NT2/D1 (cell line): ENCODE data around the gene GRAMD4.

Source experiments
- DNase-seq: peaks from one replicate; pipeline ENCODE4 v3.0.0-alpha.2; 2011; ENCODE audit warnings: low read depth, low spot score
- H3K27me3 ChIP-seq: 2 replicates; pipeline ENCODE4 v1.6.0; 2011; ENCODE audit warnings: mild to moderate bottlenecking; ENCODE audit not compliant: insufficient read length, insufficient read depth
- H3K36me3 ChIP-seq: 2 replicates; pipeline ENCODE4 v1.6.1; 2011; ENCODE audit warnings: mild to moderate bottlenecking, low read length, mixed read lengths; ENCODE audit not compliant: insufficient read depth, insufficient read length
- H3K4me1 ChIP-seq: 2 replicates; pipeline ENCODE4 v1.5.1; 2011; ENCODE audit not compliant: insufficient read depth, insufficient read length
- H3K4me3 ChIP-seq: 2 replicates; pipeline ENCODE4 v1.5.1; 2011; ENCODE audit warnings: low read depth; ENCODE audit not compliant: insufficient read length
- H3K9ac ChIP-seq: 2 replicates; pipeline ENCODE4 v1.6.0; 2011; ENCODE audit warnings: low read depth; ENCODE audit not compliant: insufficient read length
- H3K9me3 ChIP-seq: 2 replicates; pipeline ENCODE4 v1.5.1; 2011; ENCODE audit warnings: mild to moderate bottlenecking, low read length; ENCODE audit not compliant: insufficient read depth
- SUZ12 ChIP-seq: IDR thresholded peaks from 2 replicates; pipeline ENCODE4 v1.6.1; 2011; ENCODE audit not compliant: insufficient read length, insufficient read depth; ENCODE audit errors: extremely low read depth
- YY1 ChIP-seq: IDR thresholded peaks from 2 replicates; pipeline ENCODE4 v1.6.1; 2011; ENCODE audit not compliant: insufficient read length, insufficient read depth
- ZNF274 ChIP-seq: IDR thresholded peaks from 2 replicates; pipeline ENCODE4 v1.6.1; 2011; ENCODE audit warnings: mild to moderate bottlenecking, low read depth, low read length

GRAMD4 gene

GRCh38 chr22:46682011-46682731 is 62.0 kb downstream of the GRAMD4 start:
- no peak for DNase-seq
- H3K4me1 ChIP-seq: no peaks in the 10 kb centered on the region
- no peak for TF ChIP-seq YY1
- no peak overlapping the region for H3K9ac ChIP-seq
- H3K9me3 ChIP-seq: no peaks in the 10 kb centered on the region
- H3K27me3 ChIP-seq: no peaks in the 10 kb centered on the region
- peaks cover 22% of the 10 kb centered on the region for H3K36me3 ChIP-seq
- H3K4me3 ChIP-seq: no peak overlapping the region

DNA sequence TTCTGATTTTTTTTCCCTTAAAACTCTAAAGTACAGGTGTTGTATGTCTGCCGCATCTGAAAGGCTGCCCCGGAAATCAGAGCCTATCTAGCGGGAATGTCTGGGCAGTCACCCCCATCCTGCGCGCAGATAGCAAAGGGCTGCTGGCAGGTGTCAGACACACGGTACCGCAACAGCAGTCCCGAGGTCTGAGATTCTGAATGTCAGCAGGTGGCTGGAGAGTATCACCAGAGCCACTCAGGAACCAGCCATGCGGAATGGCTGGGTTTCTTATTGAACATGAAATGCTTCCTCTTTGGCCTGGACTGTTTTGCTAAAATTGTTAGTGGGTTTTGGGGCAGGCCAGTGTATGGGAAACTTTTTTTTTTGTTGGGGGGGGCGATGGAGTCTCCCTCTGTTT is 64.5 kb downstream of the GRAMD4 start:
- Histone ChIP-seq H3K4me1 (no peaks in the 10 kb centered on the region), H3K9me3 (no peaks in the 10 kb centered on the region), H3K27me3 (no peaks in the 10 kb centered on the region), H3K9ac (no peak overlapping the region), H3K4me3 (no peak overlapping the region), H3K36me3 (peaks cover 36% of the 10 kb centered on the region)
- TF ChIP-seq ZNF274 (no peak), SUZ12 (no peak)
- no peak for DNase-seq

GRCh38 chr22:46686221-46687047 is 66.2 kb downstream of the GRAMD4 start:
- Histone ChIP-seq H3K27me3 (no peaks in the 10 kb centered on the region), H3K36me3 (peaks cover 43% of the 10 kb centered on the region), H3K4me1 (no peaks in the 10 kb centered on the region), H3K9ac (no peak overlapping the region), H3K4me3 (no peak overlapping the region), H3K9me3 (no peaks in the 10 kb centered on the region)
- TF ChIP-seq SUZ12 (no peak), ZNF274 (no peak), YY1 (no peak)
- no peak for DNase-seq

DNA sequence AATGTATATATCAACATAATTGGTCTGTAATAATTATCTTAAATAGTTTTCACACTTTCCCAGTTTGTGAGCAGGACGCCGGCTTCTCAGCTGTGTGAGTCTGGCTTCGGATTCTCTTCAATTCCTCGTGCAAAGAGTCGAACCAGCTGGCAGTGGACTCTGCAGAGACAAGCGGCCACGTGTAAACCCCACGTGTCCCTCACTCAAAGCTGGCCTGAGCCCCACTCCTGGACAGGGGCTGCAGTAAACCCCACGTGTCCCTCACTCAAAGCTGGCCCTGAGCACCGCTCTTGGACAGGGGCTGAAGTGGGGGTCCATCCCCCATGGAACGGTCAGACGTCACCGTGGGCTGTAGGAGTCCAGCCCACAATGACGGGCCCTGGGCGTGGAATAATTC is 66.9 kb downstream of the GRAMD4 start:
- no peak for TF ChIP-seq SUZ12
- TF ChIP-seq YY1: no peak
- TF ChIP-seq ZNF274: no peak
- Histone ChIP-seq H3K27me3 (no peaks in the 10 kb centered on the region), H3K4me3 (no peak overlapping the region), H3K4me1 (no peaks in the 10 kb centered on the region), H3K9ac (no peak overlapping the region), H3K9me3 (no peaks in the 10 kb centered on the region), H3K36me3 (peaks cover 49% of the 10 kb centered on the region)
- no peak for DNase-seq

DNA sequence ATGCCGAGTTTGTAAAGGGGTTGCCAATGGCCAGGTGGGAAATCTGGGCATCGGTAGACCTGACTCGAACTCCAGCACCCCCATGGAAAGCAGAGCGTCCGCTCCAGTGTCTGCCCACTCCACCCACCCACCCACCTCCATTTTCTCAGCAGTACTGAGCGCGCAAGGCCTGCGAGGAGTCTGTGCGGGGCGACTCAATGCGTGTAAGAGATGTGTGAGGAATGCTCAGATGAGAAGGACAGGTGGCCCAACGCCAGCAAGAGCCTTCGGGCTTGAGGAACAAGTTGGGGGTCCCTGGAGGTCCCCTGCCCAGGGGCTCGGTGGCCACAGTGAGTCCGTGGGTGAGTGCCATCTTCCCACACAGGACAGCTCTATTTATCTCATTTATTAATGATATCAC is 67.3 kb downstream of the GRAMD4 start:
- Histone ChIP-seq H3K36me3 (peaks cover 49% of the 10 kb centered on the region), H3K9me3 (no peaks in the 10 kb centered on the region), H3K9ac (no peak overlapping the region), H3K4me3 (no peak overlapping the region), H3K27me3 (no peaks in the 10 kb centered on the region), H3K4me1 (no peaks in the 10 kb centered on the region)
- no peak for DNase-seq
- TF ChIP-seq YY1 (no peak), SUZ12 (no peak), ZNF274 (no peak)

DNA sequence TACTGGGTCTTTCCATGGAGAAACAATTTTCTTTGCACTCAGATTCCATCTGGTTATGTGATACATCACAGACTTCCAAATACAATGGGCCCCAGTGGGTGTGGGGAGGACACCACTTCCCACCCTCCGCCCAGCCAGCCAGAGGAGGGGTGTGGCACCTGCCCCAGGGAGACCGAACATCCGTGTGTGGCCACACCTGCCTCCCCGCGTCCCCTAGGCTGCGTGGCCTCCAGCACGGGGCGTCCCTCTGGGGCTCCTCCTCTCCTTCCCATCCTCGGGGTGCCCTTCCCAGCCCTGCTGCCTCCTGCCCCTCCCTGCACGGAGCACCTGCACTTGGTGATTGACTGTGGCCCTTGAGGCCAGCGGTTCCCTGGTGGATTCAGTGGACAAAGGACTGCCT is 68.8 kb downstream of the GRAMD4 start:
- TF ChIP-seq SUZ12: no peak
- TF ChIP-seq YY1: no peak
- TF ChIP-seq ZNF274: no peak
- DNase-seq: no peak
- no peaks in the 10 kb centered on the region for H3K27me3 ChIP-seq
- H3K4me3 ChIP-seq: no peak overlapping the region
- no peak overlapping the region for H3K9ac ChIP-seq
- H3K36me3 ChIP-seq: peaks cover 60% of the 10 kb centered on the region
- no peaks in the 10 kb centered on the region for H3K4me1 ChIP-seq
- H3K9me3 ChIP-seq: no peaks in the 10 kb centered on the region

- Histone ChIP-seq H3K9ac (no peak overlapping the region), H3K36me3 (peaks cover 67% of the 10 kb centered on the region), H3K4me3 (no peak overlapping the region), H3K9me3 (no peaks in the 10 kb centered on the region), H3K4me1 (no peaks in the 10 kb centered on the region), H3K27me3 (no peaks in the 10 kb centered on the region)
- no peak for TF ChIP-seq SUZ12
- no peak for TF ChIP-seq ZNF274
- no peak for TF ChIP-seq YY1
- DNase-seq: no peak
These were observed 70.0 kb downstream of the GRAMD4 start for GRCh38 chr22:46690146-46690545.
